Keratinocyte (primary cell): ENCODE measurements around the gene MRPS18A.

ENCODE experiments used
- EZH2 ChIP-seq: IDR thresholded peaks from one replicate; pipeline ENCODE4 v1.6.1; 2012; ENCODE audit warnings: inconsistent platforms, mild to moderate bottlenecking, low read length, moderate library complexity
- TF ChIP-seq, protein P1 (sequence below), 3 experiments: IDR thresholded peaks in 1 of 3; conservative IDR thresholded peaks in 1 of 3; optimal IDR thresholded peaks in 1 of 3; 2 replicates in 2 of 3; 3 replicates in 1 of 3; pipeline versions ENCODE3 to v1.5.1; 2011; ENCODE audit warnings: low read length in 3 of 3, mild to moderate bottlenecking in 3 of 3, moderate library complexity in 2 of 3, control low read depth in 1 of 3, inconsistent platforms in 1 of 3; ENCODE audit not compliant: insufficient read depth in 2 of 3; ENCODE audit errors: extremely low read depth in 1 of 3

DNA sequence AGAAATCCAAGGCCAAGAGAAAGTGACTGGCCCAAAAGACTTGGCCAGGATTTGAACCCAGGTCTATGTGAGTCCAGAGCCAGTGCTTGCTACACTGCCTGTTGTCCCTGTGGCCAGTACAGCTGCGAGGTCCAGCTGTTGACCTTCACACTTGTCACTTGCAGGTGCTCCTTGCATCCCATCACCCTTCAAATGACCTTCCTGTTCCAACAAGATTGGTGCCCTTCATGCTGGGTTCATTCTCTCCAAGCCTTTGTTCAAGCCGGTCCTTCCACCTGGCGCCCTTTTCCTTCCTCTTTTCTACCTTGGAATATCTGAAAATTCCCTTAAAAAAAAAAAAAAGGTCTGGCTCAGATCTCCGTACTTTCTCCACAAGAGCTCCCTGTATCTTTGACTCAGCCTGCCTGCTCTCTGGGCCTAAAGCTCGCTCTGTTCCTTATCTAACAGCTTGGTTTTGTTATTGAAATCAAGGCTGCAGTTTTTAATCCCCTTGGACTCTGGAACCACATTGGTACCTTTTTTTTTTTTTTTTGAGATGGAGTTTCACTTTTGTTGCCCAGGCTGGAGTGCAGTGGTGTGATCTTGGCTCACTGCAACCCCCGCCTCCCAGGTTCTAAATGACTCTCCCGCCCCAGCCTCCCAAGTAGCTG, 22.2 kb upstream of the MRPS18A start:
- TF ChIP-seq, protein P1, sequence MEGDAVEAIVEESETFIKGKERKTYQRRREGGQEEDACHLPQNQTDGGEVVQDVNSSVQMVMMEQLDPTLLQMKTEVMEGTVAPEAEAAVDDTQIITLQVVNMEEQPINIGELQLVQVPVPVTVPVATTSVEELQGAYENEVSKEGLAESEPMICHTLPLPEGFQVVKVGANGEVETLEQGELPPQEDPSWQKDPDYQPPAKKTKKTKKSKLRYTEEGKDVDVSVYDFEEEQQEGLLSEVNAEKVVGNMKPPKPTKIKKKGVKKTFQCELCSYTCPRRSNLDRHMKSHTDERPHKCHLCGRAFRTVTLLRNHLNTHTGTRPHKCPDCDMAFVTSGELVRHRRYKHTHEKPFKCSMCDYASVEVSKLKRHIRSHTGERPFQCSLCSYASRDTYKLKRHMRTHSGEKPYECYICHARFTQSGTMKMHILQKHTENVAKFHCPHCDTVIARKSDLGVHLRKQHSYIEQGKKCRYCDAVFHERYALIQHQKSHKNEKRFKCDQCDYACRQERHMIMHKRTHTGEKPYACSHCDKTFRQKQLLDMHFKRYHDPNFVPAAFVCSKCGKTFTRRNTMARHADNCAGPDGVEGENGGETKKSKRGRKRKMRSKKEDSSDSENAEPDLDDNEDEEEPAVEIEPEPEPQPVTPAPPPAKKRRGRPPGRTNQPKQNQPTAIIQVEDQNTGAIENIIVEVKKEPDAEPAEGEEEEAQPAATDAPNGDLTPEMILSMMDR (optimal IDR thresholded peaks at IDR 0.05 in 1 of 3, IDR thresholded peaks at IDR 0.05 in 1 of 3, conservative IDR thresholded peaks at IDR 0.05 in 1 of 3; ENCODE audit: extremely low read depth in 1 of 3, insufficient read depth in 2 of 3, low read length in 3 of 3), result no peak
- no peak for TF ChIP-seq EZH2
